ENCODE data around the gene EHF. TPM values are rescaled to one million over a fixed set of nuclear protein-coding genes. Genes with fewer than 3 reads are reported as not detected.

EHF gene
- total and polyA plus RNA-seq, 2 of the 13 experiments (the other 11 are each of a cell fraction or from before 2014, with no cell fraction given): 0.04 to 0.46 TPM

- peak overlapping the region; percentile 30 for H3K4me2 ChIP-seq (ENCODE audit: low read depth, low read length)
- ChIA-PET POLR2A (interaction anchor here (1.3 kb wide), 1 partner anchor 32 kb away, joined by 5 read pairs; no protein-coding TSS in a partner anchor), CTCF (ENCODE audit: low intra/inter-chr PET ratio, low total read pairs) (no interaction called here)
- no peaks in the 10 kb centered on the region for H4K20me1 ChIP-seq (ENCODE audit: insufficient read depth, low read length)
- no peaks in the 10 kb centered on the region for H3K36me3 ChIP-seq (replicated peaks in 1 of 2; ENCODE audit: control insufficient read depth in 1 of 2, insufficient read depth in 2 of 2, low read length in 2 of 2)
- H3K4me3 ChIP-seq (replicated peaks in 1 of 3; ENCODE audit: insufficient read depth in 1 of 3, low read depth in 2 of 3, low read length in 3 of 3): no peak overlapping the region
- BruUV-seq (replicated peaks): no TSS peak
- intact Hi-C loops (cut with micrococcal nuclease; ENCODE audit: unreplicated experiment): no loop called here
- no peak overlapping the region for H3K27ac ChIP-seq (ENCODE audit: extremely low read length, insufficient read depth, low read length)
- H3K9ac ChIP-seq (ENCODE audit: insufficient read depth, low read depth, low read length): no peak overlapping the region; the same call in 1 of the 2 replicates
- in situ Hi-C loops (cut with HindIII; ENCODE audit: extremely low pct_ligation_motif_present, low pct_unique_long_range_greater_than_20kb): no loop called here
- DNase-seq (ENCODE audit: low spot score): no peak
- H3K79me2 ChIP-seq (ENCODE audit: insufficient read depth, low read length): no peaks in the 10 kb centered on the region
- no peak for TF ChIP-seq PRPF4 (IDR thresholded peaks at IDR 0.05; ENCODE audit: low read depth, low read length, poor library complexity, severe bottlenecking)
- no peak for TF ChIP-seq MIER2 (CRISPR knock-in tag; IDR thresholded peaks at IDR 0.05)
- no peak for TF ChIP-seq ESRRA (CRISPR knock-in tag; IDR thresholded peaks at IDR 0.05; ENCODE audit: low read depth)
- no peak for TF ChIP-seq ZNF275 (CRISPR knock-in tag; IDR thresholded peaks at IDR 0.05; ENCODE audit: borderline replicate concordance)
- TF ChIP-seq ZBTB7B (CRISPR knock-in tag; IDR thresholded peaks at IDR 0.05): no peak
- no peak for TF ChIP-seq ZNF446 (CRISPR knock-in tag; IDR thresholded peaks at IDR 0.05)
- TF ChIP-seq PRMT3 (CRISPR knock-in tag; IDR thresholded peaks at IDR 0.05; ENCODE audit: borderline replicate concordance, low read depth): no peak
- TF ChIP-seq THYN1 (CRISPR knock-in tag; IDR thresholded peaks at IDR 0.05; ENCODE audit: borderline replicate concordance, low read depth): no peak
- no peak for TF ChIP-seq SP1 (IDR thresholded peaks at IDR 0.05)
- TF ChIP-seq SP1 (CRISPR knock-in tag; IDR thresholded peaks at IDR 0.05): no peak
- no peak for TF ChIP-seq HMGA1 (CRISPR knock-in tag; conservative IDR thresholded peaks at IDR 0.05)
- no peak for TF ChIP-seq PBX2 (CRISPR knock-in tag; IDR thresholded peaks at IDR 0.05)
- TF ChIP-seq ZNF296 (CRISPR knock-in tag; conservative IDR thresholded peaks at IDR 0.05): no peak
- TF ChIP-seq ZNF12 (CRISPR knock-in tag; IDR thresholded peaks at IDR 0.05): no peak
- no peak for TF ChIP-seq RNF219 (CRISPR knock-in tag; IDR thresholded peaks at IDR 0.05)
- TF ChIP-seq ZNF138 (CRISPR knock-in tag; IDR thresholded peaks at IDR 0.05; ENCODE audit: low read depth): no peak
- no peak for TF ChIP-seq ZNF724P (CRISPR knock-in tag; IDR thresholded peaks at IDR 0.05; ENCODE audit: borderline replicate concordance)
- TF ChIP-seq CEBPG (CRISPR knock-in tag; IDR thresholded peaks at IDR 0.05): no peak
- no peaks in the 10 kb centered on the region for H3K27me3 ChIP-seq (ENCODE audit: control insufficient read depth in 1 of 2, insufficient read depth in 2 of 2, low read length in 2 of 2)
- no peak for ATAC-seq
- no peaks in the 10 kb centered on the region for H3K9me3 ChIP-seq (ENCODE audit: low read length)
- WGBS (ENCODE audit: low lambda C conversion rate): 51% methylated on average over 7 of the region's 7 CpGs
- no peak for FAIRE-seq
- H3K4me1 ChIP-seq (ENCODE audit: insufficient read depth, low read length): peaks cover 50% of the 10 kb centered on the region
- H2AFZ ChIP-seq (ENCODE audit: low read length): peak overlapping the region; percentile 67
Observed at GRCh38 chr11:34632105-34632791, 11.4 kb downstream of the EHF start.

Data from HepG2 (cell line).